NCI-H2081 treated with DMSO at 0.1 percent for 48 hours (cell line): ENCODE results near the gene MAFB.

Source experiments
- DNase-seq: peaks from one replicate; lab custom pipeline; 2025; lab: John Stamatoyannopoulos, UW

MAFB gene

DNA sequence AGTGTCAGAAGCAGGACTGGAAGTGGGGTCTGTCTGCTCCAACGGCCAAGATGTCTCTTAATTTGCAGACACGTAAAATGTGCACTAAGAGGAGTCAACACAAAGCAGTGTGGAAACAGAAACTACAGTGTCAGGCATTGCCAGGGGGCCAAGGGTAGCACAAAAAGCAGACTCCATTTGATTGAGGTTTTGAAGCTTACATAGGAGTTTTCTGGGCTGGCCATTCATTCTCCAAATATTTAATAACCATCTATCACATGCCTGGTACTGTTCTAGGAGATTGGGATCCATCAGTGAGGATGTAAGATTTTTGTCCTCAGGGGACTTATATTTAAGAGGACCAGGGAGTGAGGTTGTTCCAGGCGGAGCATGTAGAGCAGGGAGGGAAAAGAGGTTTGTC lies 29.5 kb downstream of the MAFB start:
- DNase-seq, result no peak

DNA sequence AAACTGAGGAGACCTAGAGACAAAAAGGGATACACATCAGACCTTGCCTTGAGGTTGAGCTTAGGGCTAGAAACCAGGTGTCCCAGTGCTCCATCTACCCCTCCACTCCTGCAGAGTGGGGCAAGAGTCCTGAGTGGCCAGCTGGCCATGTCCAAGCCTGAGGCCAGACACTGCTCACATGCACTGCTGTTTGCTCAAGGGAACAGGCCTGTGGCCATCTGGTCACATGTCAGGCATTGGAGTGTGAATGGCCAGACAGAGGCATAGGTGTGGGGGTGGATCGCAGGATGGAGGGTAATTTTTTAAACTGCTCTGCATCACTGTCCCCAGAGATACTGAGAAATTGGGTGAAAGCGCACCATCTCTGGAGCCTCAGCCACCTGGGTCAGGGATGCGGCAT lies 30.5 kb downstream of the MAFB start:
- no peak for DNase-seq

DNA sequence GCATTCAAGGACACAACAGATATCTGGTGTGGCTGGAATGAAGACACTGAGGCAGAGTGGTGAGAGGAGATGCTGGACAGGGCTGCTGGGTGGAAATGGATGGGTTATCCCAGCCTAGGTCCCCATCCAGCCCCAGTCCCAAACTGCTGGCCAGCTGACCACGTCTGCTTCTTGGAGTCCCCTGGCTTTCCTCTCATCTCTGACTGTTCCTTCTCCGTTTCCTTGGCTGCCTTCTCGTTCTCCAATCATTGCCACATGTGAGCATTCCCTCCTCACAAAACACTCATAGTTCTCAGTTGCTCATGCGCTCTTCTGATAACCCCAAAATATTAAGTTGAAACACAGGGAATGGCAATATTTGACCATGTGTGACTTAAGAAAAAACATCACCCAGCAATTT lies 31.5 kb downstream of the MAFB start:
- DNase-seq, result no peak

DNA sequence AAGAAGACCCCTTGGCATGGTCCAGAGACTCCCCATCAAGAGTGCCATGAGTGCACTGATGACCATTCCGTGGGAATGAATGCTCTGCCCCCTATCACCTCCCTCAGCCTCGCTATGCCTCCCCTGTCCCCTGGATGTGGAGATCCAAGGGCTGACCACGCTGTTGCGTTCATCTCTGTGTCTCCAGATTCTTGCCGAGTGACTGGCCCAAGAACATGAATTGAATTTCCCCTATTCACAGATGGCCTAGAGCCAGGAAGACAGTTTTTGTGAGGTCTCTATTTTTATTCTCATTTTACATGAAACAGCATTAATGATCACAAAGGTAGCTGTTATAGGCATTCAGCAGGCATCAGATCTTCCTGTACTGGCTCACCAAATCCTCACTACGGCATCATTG lies 33.6 kb downstream of the MAFB start:
- DNase-seq, result no peak

DNA sequence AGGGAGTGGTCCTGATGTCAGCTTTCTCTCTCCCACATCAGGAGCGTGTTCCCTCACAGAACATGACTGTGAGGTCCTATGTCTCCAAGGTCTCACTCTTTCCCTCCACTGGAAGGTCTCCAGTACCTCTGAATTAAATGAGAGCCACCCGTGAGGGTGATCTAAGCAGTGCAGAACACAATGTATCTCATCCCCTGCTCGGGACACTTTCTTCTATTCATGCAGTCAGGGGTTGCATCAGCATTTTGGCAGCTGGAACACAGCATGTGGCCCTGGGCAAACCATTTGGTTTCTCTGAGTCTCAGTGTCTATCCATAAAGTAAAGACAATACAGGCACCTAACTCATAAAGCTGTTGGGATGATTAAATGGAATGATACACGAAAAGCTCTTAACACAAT lies 34.2 kb downstream of the MAFB start:
- DNase-seq, result no peak

DNA sequence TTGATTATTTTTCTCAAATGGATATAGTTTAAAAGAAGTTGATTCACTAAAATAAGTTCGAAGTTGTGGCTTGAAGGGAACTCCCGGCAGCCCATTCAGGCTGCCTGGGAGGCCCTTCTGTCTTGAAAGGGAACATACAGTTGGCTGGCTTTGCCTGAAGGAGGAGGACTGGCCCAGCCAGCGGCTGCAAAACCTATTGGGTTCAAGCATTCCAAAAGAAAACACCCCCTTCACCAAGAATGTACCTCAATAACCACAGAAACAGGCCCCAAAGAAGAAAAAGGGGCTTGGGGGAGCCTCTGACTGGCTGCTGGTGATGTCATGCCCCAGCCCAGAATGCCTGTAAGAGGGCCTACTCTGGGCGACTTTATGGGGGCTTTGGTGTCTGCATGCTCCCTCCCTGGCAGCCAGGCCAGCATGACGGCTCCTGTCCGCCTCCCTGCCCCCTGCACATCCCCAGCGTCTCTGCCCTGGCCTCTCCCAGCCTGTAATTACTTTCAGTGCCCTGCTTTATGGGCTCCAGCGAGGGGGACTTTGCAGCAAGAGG lies 36.5 kb downstream of the MAFB start:
- DNase-seq, result no peak

DNA sequence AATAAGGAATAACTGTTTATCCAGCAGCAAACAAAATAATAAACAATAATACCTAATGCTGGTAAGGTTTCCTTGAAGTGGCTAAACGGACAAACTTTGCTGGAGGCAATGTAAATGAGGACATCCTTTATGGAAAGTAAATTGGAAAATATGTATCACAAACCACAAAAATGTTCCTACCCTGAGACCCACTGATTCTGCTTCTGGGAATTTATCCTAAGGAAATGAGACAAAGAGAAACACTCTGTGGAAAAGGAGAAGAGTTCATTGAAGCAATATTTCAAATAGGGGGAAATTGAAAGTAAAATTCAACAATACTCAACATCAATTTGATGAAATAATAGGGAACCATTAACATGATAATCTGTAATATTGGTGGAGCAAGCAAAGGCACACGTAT lies 37.9 kb downstream of the MAFB start:
- DNase-seq, result no peak

DNA sequence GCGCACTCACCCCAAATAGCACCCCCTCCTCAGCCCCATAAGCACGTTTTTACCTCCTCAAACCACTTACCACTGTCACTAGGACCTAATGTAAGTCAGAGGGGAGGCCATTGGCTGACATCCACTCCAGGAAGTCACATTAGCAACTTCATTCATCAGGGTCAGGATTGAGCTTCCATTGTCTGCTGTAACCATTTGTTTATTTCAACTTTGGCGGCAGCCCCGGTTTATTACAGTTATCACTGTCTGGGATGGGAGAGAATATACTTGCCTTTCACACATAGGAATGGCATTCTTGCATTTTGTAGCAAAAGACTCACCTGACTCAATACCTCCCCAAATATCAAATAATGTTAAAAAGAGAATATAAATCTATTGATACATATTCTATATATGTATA lies 38.3 kb downstream of the MAFB start:
- no peak for DNase-seq

DNA sequence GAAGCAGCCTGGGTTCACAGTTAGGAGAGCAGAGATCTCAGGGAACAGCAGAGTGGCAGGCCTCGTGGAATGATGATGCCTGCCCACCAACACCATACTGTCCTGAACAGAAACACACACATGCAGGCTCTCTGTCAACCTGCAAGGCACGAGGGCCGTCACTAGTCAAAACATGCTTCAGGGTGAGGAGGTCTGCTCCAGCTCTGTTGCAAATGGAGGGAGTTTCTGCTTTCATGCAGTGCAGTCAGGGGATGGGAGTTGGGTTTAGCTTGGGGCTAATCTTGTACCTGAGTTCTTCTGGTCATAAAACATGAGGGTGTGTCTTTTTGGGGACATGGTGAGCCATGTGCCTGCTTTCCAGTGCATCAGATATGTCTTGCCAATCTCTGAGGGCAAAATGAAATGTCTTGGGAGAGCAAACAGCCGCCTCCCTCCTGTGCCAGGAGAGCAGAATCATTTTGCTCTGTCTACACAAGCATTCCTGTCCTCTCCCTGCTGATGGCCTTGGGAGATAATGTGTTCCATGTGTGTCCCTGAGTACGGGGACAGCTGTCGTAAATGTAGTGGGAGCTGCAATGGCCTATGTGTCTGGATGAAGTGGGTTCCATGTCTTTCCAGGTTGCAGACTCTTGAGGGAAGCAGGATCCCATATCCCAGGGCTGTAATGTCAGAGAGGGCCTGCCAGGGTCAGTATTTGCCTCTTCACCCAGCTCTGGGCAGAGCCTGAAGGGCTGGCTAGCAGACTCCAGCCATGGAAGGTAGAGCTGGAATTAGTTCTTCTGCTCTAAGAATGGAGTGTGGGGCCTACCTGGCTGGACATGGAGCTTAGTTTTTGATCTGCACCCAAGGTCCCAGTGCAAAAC lies 40.6 kb downstream of the MAFB start:
- DNase-seq, result no peak

DNA sequence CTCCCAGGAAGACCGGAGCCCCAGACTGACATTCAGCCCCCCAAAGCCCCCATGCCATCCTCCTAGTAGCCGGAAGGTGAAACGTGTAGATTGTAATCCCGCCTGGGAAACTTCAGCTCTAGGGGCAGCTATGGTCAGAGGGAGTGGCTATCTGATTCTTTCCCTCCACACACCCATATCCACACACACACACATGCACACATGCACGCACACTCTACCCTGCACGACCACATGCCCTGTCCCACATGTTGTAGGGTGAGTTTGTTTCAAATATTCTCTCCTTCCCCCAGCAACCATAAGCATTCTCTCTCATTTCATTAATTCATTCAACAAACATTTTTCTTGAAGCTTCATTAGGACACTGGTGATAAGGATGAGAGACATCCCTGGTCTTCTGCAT lies 42.2 kb downstream of the MAFB start:
- no peak for DNase-seq

DNA sequence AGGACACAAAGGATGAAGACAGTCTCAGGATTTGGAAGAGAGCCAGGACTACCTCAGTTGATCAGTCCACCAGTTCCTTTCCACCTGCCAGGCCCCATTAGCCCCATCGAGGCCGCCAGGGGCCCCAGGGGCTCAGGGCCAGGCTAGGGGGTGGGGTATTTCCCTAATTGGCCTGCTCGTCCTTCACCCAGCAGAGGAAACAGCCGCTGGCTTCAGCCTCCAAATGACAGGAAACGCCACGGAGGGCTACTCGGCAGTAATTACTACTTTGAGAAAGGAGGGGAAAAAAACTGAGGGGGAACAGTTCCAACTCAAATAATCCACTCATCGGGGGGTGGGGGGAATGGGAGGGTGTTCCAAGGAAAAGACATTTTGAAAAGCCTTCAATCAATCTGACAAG lies 42.7 kb downstream of the MAFB start:
- no peak for DNase-seq

DNA sequence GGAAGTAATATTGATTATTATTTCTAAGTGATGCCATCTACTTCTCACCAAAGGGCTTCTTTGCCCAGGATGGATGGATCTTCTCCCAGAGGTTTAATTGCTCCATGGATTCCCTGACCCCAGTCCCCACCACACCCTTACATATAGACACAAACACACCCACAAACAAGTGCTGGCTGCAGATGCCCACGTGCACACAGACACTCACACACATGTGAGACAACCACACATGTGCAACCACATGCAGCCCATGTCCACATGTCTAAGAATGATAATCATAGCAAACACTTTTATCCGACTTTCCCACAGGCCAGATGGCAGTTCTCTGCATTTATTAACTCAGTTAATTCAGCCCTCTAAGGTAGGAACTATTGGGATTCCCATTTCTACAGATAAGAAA lies 44.2 kb downstream of the MAFB start:
- no peak for DNase-seq

DNA sequence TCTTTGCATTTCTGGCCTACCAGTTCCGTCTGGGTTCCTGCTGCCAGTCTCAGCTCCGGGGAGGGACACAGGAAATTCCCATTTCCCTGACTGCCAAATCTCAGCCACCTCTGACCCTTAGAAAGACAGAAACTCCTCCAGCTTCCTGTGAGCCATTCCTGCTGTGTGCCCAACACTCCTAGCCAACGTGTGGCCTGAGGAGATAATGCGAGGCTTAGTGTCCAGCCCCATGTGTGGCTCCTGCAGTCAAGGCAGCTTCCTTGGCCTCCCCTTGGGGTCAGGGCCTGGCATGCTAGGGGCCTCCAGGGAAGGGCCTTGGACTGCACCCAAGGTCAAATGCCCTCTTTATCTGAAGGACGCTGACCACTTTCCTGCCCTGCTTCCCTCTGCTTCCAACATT lies 45.1 kb downstream of the MAFB start:
- DNase-seq, result no peak

DNA sequence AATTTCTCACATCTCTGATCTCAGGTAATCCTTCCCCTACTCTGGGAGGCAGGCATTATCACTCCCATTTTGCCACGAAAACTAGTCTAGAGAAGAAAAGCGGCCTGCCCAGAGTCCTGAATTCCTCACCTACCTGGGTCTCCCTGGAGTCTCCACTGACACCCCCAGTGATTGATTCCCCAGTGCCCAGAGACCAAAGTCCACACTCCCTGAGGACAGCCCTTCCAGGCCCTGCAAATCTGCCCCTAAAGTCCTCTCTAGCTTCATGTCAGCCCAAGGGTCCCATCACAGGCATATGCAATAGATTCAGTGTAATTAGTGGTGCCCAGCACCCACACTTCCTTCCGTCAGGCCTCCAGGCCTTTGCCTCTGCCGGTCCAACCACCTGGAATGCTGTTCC lies 47.2 kb downstream of the MAFB start:
- no peak for DNase-seq

DNA sequence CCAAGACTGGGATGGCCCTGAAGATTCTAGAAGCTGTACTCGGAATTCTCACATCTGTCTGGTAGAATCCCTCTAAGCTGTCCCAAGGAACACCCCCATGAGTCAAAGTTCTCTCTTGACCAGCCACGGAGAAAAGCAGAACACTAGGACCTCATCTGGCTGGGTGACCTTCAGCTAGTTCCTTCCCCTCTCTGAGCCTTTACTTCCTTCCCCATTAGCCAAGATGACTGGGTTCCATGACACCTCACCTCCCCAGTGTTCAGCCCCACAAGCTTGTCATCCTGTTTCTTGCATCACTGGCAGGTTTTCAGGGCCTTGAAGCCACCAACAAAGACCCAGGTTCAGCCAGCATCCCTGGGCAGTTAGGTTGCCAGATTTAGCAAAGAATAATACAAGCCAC lies 47.8 kb downstream of the MAFB start:
- DNase-seq, result no peak

DNA sequence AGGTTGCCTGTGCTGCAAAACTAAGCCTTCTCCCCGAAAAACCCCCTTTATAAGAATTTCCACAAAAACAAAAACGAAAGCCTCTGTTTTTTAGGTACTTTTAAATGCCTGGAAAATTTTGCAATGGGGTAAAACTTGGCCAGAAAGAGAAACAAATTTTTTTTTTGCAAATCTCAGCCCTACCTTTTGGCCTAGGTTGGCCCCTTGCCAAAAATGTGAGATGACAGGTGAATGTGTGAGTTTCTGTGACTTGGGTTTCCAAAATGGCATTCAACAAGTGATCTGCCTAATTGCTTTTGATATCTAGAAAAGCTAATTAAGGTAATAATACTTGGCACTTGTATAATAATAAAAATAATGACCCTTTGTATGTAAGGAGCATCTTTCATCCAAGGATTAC lies 48.4 kb downstream of the MAFB start:
- DNase-seq, result no peak

DNA sequence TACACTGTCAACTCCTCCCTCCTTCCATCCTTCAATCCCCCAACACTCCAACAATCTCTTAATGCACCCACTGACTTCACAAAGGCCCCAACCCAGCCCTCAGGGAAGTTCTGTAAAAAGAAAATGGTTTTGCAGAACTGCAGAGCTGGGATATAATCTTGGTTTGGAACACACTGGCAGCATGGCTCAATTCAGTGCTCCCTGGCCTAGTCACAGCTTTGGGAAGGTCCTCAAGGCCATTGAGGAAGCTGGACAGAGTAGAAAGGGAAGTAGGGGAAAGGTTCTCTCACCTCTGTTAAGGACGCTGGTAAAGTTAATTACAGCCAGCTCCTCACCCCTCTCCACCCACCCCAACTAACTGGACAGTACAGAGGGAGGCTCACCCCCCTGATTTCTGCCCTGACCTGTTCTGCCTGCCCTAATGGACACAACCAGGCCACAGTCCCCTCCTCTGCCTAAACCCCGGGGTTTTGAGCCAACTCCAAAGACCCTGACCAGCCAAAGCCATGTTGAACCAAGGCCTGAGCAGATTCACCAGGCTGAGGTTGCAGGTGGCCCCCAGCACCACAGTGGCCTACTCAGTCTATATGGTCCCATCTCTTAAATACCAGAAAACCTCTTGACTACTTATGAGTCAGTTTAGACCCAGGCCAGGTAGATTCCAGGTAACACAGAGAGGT lies 49.2 kb downstream of the MAFB start:
- DNase-seq, result no peak

DNA sequence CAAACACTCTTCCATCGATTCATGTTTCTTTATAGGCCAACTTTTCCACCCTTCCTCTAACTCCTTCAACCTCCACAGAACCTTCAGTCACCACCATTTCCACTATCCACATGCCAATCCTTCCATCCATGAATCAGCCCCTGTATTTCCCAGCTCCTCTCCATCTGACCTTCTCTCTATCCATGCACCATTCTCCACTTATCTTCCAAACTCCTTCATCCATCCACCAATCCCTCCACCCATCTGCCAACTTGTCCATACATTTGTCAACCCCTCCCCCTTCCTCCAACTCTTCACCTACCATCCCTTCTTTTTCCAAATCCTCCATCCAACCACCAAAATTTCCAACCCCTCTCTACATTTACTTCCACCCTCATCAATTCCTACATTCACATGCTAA lies 49.9 kb downstream of the MAFB start:
- no peak for DNase-seq

DNA sequence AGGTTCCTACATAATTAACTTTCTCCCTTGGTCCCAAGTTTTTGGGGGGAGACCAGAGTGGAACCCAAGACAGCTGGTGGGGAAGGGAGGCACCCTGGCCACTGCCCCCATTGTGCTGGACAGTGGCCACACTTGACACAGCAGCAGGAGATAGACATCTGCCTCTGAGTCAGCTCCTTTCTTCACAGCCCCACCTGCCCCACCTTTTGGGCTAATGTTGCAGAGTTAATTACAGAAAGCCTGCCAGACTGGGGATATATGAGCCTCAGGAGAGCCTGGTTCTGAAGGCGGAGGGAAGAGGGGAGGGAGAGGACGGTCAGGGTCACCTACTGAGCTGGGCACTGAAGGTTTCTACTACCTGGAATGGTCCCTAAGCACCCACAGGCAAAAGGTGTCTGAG lies 50.6 kb downstream of the MAFB start:
- DNase-seq, result no peak

DNA sequence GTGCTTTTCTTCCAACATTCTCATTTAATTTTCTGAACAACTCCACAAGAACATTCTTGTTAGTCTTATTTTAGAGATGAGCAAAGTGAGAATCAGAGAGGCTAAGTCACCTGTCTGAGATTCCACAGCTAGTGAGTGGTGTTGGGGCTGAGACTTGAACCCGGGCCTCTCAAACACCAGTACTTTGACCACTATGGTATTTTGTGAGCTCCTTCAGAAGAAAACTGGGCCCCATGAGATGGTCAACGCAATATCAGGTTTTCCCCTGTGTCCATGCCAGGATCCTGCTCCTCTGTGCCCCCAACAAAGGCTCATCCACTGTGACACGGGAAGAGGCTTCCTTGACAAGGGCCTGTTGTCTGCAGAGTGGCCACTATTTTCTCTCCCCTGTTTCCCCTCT lies 51.9 kb downstream of the MAFB start:
- DNase-seq, result no peak

DNA sequence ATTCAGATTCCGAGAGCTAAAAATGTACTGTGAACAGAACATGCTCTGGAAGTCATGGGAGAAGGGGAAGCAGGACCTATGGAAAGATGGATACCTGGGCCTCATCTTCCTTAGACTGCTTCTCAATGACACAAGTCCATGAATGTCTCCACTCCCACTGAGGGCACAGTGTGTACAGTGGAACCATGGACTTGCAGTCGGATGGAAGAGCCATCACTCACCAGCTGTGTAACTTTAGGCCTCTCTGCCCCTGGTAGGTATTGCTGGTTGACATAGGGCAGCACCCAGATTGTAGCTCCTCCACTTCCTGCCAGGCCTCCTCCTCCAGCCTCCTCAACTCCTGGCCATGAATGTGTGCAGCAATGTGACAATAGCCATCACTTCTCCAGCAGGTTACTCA lies 52.5 kb downstream of the MAFB start:
- no peak for DNase-seq

DNA sequence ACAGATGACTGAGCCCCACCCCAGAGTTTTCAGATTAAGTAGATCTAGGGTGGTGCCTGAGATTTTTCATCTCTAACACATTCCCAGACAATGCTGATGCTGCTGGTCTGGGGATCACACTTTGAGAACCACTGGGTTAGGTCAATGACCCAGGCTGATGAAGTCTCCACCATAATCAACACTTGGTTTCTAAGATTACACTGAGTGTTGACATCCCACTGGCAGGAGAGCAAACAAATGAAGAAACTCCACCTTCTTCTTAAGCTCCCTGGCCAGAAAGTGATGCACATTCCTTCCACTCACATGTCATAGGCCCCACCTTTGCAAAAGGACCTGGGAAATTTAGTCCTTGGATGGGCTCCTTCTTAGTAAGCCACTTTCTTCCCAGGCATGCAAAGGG lies 53.1 kb downstream of the MAFB start:
- no peak for DNase-seq
